ENCODE data around the gene PLD6. TPM values are rescaled to one million over a fixed set of nuclear protein-coding genes. Genes with fewer than 3 reads are reported as not detected.

Gene PLD6
- total and polyA plus RNA-seq, 2 experiments from 2014 or later = 0.63 to 0.97 TPM

- no peak for TF ChIP-seq EZH2 (IDR thresholded peaks at IDR 0.05; ENCODE audit: borderline replicate concordance)
- no peak for TF ChIP-seq CTCF (IDR thresholded peaks at IDR 0.05; ENCODE audit: poor library complexity)
- no peak for TF ChIP-seq EZH2phosphoT487 (IDR thresholded peaks at IDR 0.05; ENCODE audit: low read depth, severe bottlenecking, unreplicated experiment)
- no peaks in the 10 kb centered on the region for H3K36me3 ChIP-seq (replicated peaks; ENCODE audit: insufficient read depth, low read depth)
Observed at GRCh38 chr17:17175917-17176316, 30.2 kb downstream of the PLD6 start.

GRCh38 chr17:17175340-17175739 lies 30.8 kb downstream of the PLD6 start:
- no peak for DNase-seq (ENCODE audit: low spot score)
- 92% methylated on average over 8 of the region's 8 CpGs for WGBS (ENCODE audit: low lambda C conversion rate, missing lambda C conversion rate)
- H3K4me1 ChIP-seq (ENCODE audit: insufficient read depth) = no peaks in the 10 kb centered on the region
- no peaks in the 10 kb centered on the region for H3K36me3 ChIP-seq (replicated peaks; ENCODE audit: insufficient read depth, low read depth)
- no peak overlapping the region for H2AFZ ChIP-seq
- H3K4me3 ChIP-seq = no peak overlapping the region
- no peaks in the 10 kb centered on the region for H4K20me1 ChIP-seq (ENCODE audit: insufficient read depth, poor library complexity, severe bottlenecking)
- no peaks in the 10 kb centered on the region for H3K27me3 ChIP-seq
- TF ChIP-seq EZH2phosphoT487 (IDR thresholded peaks at IDR 0.05; ENCODE audit: low read depth, severe bottlenecking, unreplicated experiment) = no peak
- no peak for TF ChIP-seq EZH2 (IDR thresholded peaks at IDR 0.05; ENCODE audit: borderline replicate concordance)
- no peak for TF ChIP-seq CTCF (IDR thresholded peaks at IDR 0.05; ENCODE audit: poor library complexity)
- H3K9me3 ChIP-seq (ENCODE audit: low read depth) = no peaks in the 10 kb centered on the region
- H3K27ac ChIP-seq = no peak overlapping the region
- H3K79me2 ChIP-seq = no peaks in the 10 kb centered on the region
- no peaks in the 10 kb centered on the region for H3K9me2 ChIP-seq (replicated peaks; ENCODE audit: insufficient read depth)
- no peak overlapping the region for H3K4me2 ChIP-seq

More at GRCh38 chr17:17175917-17176316, 30.2 kb downstream of the PLD6 start:
- H3K9me3 ChIP-seq (ENCODE audit: low read depth) = no peaks in the 10 kb centered on the region
- H3K27ac ChIP-seq = no peak overlapping the region
- no peaks in the 10 kb centered on the region for H4K20me1 ChIP-seq (ENCODE audit: insufficient read depth, poor library complexity, severe bottlenecking)
- H3K4me1 ChIP-seq (ENCODE audit: insufficient read depth) = no peaks in the 10 kb centered on the region
- no peak overlapping the region for H3K4me3 ChIP-seq
- H3K4me2 ChIP-seq = no peak overlapping the region
- H3K79me2 ChIP-seq = no peaks in the 10 kb centered on the region
- no peak overlapping the region for H2AFZ ChIP-seq
- H3K27me3 ChIP-seq = no peaks in the 10 kb centered on the region
- DNase-seq (ENCODE audit: low spot score) = no peak
- WGBS (ENCODE audit: low lambda C conversion rate, missing lambda C conversion rate) = 96% methylated on average over 12 of the region's 12 CpGs
- no peaks in the 10 kb centered on the region for H3K9me2 ChIP-seq (replicated peaks; ENCODE audit: insufficient read depth)

- no peaks in the 10 kb centered on the region for H3K4me1 ChIP-seq (ENCODE audit: insufficient read depth)
- DNase-seq (ENCODE audit: low spot score) = no peak
- no peak overlapping the region for H3K27ac ChIP-seq
- H3K36me3 ChIP-seq (replicated peaks; ENCODE audit: insufficient read depth, low read depth) = no peaks in the 10 kb centered on the region
- no peaks in the 10 kb centered on the region for H3K9me3 ChIP-seq (ENCODE audit: low read depth)
- no peak overlapping the region for H3K4me3 ChIP-seq
- WGBS (ENCODE audit: low lambda C conversion rate, missing lambda C conversion rate) = 99% methylated on average over 14 of the region's 14 CpGs
- H3K9me2 ChIP-seq (replicated peaks; ENCODE audit: insufficient read depth) = no peaks in the 10 kb centered on the region
- H3K79me2 ChIP-seq = no peaks in the 10 kb centered on the region
- H2AFZ ChIP-seq = no peak overlapping the region
- H4K20me1 ChIP-seq (ENCODE audit: insufficient read depth, poor library complexity, severe bottlenecking) = no peaks in the 10 kb centered on the region
- TF ChIP-seq EZH2phosphoT487 (IDR thresholded peaks at IDR 0.05; ENCODE audit: low read depth, severe bottlenecking, unreplicated experiment) (no peak), EZH2 (IDR thresholded peaks at IDR 0.05; ENCODE audit: borderline replicate concordance) (no peak), CTCF (IDR thresholded peaks at IDR 0.05; ENCODE audit: poor library complexity) (no peak)
- no peak overlapping the region for H3K4me2 ChIP-seq
- no peaks in the 10 kb centered on the region for H3K27me3 ChIP-seq
Observed at GRCh38 chr17:17173921-17174320, 32.2 kb downstream of the PLD6 start.

- H2AFZ ChIP-seq = no peak overlapping the region
- H3K9me3 ChIP-seq (ENCODE audit: low read depth) = no peaks in the 10 kb centered on the region
- H3K27ac ChIP-seq = no peak overlapping the region
- H3K27me3 ChIP-seq = no peaks in the 10 kb centered on the region
- H3K4me1 ChIP-seq (ENCODE audit: insufficient read depth) = no peaks in the 10 kb centered on the region
- 98% methylated on average over 9 of the region's 9 CpGs for WGBS (ENCODE audit: low lambda C conversion rate, missing lambda C conversion rate)
- H4K20me1 ChIP-seq (ENCODE audit: insufficient read depth, poor library complexity, severe bottlenecking) = no peaks in the 10 kb centered on the region
- H3K4me3 ChIP-seq = no peak overlapping the region
- no peak overlapping the region for H3K4me2 ChIP-seq
- H3K9me2 ChIP-seq (replicated peaks; ENCODE audit: insufficient read depth) = no peaks in the 10 kb centered on the region
- H3K36me3 ChIP-seq (replicated peaks; ENCODE audit: insufficient read depth, low read depth) = no peaks in the 10 kb centered on the region
- TF ChIP-seq EZH2phosphoT487 (IDR thresholded peaks at IDR 0.05; ENCODE audit: low read depth, severe bottlenecking, unreplicated experiment) = no peak
- no peak for TF ChIP-seq EZH2 (IDR thresholded peaks at IDR 0.05; ENCODE audit: borderline replicate concordance)
- TF ChIP-seq CTCF (IDR thresholded peaks at IDR 0.05; ENCODE audit: poor library complexity) = no peak
- no peak for DNase-seq (ENCODE audit: low spot score)
- no peaks in the 10 kb centered on the region for H3K79me2 ChIP-seq
Observed at GRCh38 chr17:17172990-17173389, 33.1 kb downstream of the PLD6 start.
